Measurements from ENCODE around the gene CYP4F11.
"Not testable (repeated sequence)": the region's sequence is repeated elsewhere in the genome, so short reads cannot be mapped to it uniquely, and the experiment has no call there.

Gene CYP4F11, protein sequence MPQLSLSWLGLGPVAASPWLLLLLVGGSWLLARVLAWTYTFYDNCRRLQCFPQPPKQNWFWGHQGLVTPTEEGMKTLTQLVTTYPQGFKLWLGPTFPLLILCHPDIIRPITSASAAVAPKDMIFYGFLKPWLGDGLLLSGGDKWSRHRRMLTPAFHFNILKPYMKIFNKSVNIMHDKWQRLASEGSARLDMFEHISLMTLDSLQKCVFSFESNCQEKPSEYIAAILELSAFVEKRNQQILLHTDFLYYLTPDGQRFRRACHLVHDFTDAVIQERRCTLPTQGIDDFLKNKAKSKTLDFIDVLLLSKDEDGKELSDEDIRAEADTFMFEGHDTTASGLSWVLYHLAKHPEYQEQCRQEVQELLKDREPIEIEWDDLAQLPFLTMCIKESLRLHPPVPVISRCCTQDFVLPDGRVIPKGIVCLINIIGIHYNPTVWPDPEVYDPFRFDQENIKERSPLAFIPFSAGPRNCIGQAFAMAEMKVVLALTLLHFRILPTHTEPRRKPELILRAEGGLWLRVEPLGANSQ

DNA sequence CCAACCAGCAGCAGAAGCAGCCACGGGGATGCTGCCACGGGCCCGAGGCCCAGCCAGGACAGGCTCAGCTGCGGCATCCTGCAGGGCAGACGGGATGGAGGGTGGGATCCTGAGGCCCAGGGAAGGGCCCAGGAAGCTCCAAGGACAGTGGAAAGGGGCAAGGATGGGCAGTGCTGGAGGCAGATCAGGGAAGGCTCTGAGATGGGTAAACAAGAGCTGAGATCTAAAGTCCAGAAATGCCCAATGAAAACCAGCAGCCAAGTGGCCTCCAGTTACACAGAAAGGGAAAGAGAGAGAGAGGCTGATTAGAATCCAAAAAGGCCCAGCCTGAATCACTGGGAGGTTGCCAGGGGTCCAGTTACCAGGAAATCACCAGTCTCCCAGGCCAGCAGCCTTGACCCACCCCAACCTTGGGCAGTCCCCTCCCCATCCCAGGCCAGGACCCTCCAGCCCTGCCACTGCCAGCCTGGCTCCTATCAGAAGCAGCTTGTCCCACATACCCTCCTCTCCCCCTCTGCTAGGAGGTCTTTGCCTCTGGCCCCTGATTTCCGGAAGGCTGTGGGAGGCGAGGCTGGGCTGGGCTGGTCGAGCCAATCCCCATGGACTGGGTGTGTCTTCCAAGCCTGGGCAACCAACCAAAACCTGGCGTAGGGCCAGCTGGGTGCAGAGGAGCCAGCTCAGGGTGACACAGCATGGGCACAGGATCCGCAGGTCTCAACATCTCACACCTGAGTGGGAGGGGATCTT is at the start of gene CYP4F11:
Gene CYP4F11 (minus strand): TSS at position 198 of the 747 bp plus-strand sequence. CDS start 121 bp downstream, at position 77.
- DNase-seq = peak; percentile 14

DNA sequence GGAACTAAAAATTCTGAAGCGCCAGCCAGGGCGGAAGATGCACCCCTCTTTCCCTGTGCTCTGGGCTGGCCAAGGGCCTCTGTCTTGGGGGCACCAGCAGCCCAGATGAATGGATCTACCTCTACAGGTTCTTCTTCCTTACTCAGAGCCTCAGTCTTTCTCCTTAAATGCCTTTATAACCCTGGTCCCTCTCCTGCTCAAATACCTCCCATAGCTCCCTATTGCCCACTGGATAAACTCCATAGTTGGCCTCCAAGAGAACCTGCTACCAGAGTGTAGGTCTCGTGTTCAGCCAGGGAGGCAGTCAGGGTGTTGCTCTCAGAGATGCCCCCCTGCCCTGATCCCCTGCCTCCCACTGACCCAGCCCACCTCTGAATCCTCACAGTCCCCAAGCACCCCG is 45.0 kb upstream of the CYP4F11 start:
- DNase-seq = no peak

DNA sequence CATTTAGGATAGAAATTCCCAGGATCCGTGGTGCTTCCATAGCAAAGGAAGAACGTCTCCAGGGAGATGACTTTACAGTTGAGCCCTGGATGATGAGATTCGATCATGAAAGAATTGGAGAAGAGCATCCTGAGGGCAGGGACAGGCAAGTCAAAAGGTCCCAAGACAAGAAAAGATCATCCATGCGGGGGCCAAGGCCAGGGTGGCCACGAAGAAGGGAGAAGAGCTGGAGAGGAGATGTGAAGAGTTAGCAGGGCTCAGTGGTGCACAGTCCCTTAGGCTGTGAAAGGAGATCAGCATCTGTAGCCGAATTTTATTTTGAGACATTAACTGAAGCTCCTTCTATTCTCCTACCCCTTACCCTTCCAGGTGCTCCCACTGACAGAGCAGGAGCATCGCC is 43.4 kb upstream of the CYP4F11 start:
- DNase-seq = no peak

DNA sequence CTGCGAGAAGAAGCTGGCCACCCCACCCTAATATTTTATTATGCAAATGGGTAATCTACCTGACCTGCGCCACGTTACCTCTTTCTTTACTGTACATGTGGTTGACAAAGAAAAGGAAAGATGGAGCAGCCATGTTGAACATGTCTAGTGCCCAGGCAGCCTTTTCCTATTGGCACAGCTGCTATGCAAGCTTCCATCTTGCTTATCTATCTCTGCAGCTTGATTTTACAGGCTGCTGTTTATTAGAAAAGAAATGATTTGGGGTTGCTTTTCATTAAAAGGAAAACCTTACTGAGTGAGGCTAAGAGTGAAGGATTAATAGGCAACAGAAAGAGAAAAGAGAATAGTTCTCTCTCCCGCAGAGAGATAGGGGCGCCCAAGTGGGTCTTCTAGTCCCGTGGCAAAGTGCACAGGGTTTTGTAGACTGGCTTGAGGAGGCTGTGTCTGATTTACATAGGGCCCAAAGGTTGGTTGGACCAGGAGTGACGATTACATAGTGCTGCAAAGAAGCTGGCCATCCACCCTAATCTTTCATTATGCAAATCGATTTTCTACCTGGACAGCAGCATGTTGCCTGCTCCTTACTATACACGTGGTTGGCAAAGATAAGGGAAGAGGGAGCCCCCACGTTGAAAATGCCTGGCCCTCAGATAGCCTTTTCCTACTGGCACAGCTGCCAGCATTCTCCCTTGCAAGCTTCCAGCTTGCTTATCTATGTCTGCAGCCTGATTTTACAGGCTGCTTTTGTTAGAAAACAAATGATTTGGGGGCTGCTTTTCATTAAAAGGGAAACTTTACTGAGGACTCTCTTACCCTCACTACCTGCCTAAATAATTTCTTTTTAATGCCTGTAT is 42.7 kb upstream of the CYP4F11 start:
- DNase-seq = no peak

DNA sequence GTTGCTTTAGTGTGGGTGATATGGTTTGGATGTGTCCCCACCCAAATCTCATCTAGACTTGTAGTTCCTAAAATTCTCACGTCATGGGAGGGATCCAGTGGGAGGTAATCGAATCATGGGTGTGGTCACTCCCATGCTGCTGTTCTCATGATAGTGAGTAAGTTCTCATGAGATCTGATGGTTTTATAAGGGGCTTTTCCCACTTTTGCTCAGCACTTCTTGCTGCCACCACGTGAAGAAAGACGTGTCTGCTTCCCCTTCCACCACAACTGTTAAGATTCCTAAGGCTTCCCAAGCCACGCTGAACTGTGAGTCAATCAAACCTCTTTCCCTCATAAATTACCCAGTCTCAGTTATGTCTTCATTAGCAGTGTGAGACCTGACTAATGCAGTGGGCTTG is 40.5 kb upstream of the CYP4F11 start:
- no peak for DNase-seq

DNA sequence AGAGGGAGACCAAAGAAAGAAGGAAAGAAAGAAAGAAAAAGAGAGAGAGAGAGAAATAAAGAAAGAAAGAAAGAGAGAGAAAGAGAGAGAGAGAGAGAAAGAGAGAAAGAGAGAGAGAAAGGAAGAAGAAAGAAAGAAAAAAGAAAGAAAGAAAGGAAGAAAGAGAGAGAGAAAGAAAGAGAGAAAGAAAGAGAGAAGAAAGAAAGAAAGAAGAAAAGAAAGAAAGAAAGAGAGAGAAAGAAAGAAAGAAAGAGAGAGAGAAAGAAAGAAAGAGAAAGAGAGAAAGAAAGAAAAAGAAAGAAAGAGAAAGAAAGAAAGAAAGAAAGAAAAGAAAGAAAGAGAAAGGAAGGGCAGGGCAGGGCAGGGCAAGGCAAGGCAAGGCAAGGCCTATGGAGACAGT is 37.7 kb upstream of the CYP4F11 start:
- not testable (repeated sequence) for DNase-seq

DNA sequence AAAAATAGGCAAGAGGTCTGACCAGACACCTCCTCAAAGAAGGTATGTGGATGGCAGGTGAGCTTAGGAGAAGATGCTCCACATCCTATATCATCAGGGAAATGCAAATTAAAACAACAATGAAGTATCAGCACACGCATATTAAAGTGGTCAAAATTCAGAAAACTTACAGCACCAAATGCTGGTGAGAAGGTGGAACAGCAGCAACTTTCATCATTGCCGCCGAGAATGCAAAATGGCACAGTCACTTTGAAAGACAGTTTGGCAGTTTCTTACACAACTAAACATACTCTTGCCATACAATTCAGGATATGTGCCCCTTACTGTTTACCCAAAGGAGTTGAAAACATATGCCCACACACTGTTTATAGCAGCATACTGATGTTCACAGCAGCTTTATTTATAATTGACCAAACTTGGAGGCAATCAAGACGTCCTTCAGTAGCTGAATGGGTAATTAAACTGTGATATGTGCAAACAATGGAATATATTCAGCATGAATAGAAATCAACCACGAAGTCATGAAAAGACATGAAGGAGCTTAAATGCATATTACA is 37.0 kb upstream of the CYP4F11 start:
- DNase-seq = no peak

DNA sequence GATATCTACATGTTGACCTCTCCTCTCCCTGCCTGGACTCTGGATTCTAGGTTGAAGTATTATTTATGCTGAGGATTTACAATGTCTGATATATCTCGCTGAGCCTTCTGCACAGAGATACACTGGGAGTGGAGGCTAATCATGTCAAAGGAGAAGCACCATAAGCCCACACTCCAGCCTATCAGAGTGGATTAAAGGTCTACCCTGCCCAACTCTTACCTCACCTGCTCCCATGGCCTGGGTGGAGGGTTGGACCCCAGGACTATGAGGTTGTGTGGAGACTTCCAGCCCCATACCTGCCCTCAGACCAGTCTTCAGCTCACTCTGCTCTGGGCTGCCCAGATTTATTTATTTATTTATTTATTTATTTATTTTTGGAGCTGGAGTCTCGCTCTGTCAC is 29.9 kb upstream of the CYP4F11 start:
- no peak for DNase-seq

DNA sequence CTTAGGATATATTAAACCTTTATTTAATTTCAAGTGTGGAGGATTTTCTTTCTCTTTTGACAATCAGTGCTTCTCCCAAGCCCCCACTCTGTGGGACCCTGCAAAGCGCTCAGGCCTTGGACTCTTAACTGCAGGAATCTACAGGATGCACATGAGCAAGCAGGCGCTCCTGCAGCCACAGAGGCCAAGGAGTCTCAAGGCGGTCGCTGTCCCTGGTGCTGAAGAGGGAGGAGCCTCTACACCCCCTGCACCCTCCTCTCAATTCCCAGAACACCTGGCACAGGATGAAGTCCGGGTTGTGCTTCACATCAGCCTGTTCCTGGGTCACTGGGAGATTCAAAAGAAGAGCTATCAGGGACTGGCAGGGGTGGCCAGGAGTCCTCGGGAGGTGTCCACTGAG is 28.0 kb upstream of the CYP4F11 start:
- no peak for DNase-seq

DNA sequence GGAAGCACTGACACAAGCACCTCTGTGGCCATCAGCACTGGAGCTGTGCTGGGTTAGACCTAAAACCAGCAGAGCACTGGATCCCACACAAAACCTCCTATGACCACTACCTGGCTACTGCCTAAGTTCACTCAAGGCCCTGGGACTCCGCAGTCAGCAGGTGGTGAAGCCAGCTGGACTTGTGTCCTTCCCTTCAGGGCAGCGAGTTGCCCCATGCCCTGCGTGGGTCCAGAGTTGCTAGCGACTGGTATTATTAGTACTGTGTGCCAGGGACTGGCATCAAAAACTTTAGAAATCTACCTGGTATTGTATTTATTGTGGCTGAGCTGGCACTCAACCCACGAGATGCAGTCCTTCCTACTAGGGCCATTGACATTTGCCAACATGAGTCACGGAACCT is 20.5 kb upstream of the CYP4F11 start:
- DNase-seq = no peak

DNA sequence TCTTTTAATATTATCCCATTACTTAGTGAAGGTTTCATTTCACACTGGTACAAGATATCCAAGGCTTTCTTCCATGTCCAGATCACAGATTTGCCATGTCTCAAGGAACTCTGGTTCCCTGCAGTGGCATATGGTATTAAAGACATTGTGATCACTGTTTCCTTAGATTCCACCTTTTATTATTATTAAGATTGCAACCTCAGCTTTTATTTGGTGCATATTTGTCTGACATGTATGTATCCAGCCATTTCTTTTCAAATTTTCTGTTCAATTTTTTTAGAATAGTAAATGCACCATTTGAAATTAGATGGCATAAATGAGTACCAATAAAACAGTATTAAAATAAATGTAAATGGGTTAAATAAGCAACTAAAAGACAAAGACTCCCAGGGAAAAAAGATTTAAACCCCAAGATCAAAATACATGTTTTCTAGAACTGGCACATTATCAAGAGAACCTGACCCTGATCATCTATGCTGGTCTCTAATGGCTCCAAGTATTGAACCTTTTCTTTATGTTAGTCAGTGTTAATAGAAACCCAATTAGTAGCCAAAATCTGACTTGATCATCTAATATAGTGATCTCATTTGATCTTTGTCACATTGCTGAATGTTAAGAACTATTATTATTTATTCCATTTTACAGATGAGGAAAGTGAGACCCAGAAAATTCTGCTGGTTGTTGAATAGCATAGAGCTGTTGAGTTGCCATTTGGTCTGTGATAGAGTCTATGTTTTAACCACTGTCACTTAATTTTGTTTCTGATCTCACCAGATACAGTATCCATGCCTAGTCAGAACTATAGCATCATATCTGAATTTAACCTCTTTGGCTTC is 14.1 kb upstream of the CYP4F11 start, which contains the start of gene OR10H4:
Gene OR10H4 (plus strand): TSS at position 786 of the 836 bp plus-strand sequence. CDS start 0 bp downstream, at position 786.
- no peak for DNase-seq

DNA sequence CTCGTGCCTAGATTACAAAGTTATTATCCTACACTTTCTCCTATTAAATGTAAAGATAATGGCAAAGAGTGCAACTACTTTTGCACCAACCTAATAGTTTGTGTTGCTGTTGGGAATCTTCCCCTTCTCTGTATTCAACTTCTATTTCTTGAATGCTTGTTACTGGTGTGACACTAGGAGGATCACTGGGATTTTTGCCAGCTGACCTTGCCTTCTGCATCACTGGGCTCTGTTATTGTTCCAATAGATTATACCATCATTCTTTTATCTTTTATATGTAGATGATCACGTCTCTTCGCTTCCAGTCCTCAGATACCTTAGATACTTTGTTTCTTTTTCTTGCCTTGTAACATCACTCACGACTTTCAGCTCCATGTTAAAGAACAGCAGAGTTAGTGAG is 11.0 kb upstream of the CYP4F11 start:
- DNase-seq = no peak

DNA sequence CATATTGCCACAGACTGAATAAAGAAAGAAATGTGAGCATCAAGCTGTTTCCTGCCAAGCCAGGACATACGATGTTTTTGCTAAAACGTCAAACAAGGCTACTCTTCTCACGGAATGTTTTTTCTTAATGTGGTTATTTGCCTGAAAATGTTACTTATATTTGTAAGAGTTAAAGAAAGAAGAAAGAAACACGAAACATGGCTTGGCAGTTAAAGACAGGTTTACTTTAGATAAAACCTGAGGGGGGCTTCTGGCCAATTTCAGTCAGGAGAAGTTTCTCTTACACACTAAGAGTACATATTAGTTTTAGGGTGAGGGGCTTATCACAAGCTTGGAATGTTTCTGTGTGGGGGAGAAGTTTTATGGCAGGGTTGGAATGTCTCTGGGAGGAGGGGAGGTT is 10.1 kb upstream of the CYP4F11 start:
- no peak for DNase-seq

DNA sequence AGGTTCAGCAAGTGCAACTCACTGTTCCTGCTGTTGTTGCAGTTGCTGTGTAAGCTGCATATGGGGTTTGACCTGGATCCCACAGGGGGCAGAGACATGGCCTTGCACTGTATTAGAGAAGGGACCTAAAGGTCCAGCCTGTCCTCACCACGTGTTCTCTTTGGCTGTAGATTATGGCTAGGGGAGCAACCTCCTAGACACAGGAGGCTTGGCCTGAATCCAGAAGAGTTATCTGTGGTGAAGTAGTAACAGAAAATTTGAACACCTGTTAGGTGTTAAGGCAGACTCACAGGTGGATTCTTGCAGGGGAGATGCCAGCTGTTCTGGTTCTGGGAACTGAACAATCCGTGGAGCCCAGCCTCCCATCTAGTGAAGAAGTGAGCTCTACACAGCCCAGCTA is 3.4 kb upstream of the CYP4F11 start:
- no peak for DNase-seq

DNA sequence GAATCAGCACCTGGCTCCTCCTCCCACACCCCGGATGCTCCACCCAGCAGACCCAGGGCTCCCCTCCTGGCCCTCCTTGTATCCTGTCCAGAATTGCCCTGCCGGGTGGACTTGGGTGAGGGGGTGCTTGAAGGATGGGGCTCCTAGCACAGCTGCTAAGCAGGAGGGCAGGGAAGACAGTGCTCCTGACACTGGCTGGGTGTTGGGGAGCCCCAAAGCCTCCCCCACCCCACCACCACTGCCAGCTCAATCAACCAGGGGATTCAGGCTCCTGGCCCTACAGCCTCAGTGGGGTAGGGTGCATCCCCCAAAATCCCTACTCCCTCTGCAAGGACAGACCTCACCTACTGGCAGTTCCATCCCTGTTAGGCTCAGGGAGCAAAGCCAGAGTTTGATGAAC is 2.6 kb upstream of the CYP4F11 start:
- no peak for DNase-seq

DNA sequence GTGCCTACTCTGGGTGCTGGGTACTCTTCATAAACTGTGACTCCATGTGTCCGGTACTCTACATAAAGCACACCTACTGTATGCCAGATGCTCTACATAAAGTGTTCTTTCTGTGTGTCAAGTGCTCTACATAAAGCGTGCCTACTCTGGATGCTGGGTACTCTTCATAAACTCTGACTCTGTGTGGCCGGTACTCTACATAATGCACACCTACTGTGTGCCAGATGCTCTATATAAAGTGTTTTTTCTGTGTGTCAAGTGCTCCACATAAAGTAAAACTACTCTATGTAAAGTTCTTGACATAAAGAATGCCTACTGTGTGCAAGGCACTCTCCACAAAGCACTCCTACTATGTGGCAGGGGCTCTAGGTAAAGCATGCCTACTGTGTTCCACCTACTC is 1.8 kb upstream of the CYP4F11 start:
- no peak for DNase-seq

DNA sequence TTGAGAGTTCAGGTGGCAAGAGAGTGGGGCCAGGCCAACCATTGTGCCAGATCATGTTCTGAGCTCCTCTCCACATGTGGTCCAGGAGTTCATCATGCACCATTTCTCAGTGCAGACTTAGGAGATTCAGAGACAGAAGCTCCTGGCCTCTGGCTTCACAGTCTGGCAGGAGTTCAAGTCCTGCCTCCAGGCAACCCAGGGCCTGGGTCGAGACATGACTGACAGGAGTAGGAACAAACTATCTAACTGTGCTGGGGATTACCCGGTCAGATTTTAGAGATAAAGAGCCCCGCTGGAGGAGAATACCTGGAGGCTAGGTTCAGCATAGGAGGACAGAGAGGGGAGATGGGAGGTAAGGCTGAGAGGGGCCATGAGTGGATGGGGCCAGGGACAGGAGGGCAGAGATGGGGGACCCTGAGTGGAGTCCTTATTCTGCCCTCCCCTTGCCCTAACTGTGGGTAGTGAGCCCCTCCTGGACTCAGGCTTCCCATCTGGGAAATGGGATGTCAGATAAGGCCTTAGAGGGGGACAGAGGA is 906 bp upstream of the CYP4F11 start:
- no peak for DNase-seq

DNA sequence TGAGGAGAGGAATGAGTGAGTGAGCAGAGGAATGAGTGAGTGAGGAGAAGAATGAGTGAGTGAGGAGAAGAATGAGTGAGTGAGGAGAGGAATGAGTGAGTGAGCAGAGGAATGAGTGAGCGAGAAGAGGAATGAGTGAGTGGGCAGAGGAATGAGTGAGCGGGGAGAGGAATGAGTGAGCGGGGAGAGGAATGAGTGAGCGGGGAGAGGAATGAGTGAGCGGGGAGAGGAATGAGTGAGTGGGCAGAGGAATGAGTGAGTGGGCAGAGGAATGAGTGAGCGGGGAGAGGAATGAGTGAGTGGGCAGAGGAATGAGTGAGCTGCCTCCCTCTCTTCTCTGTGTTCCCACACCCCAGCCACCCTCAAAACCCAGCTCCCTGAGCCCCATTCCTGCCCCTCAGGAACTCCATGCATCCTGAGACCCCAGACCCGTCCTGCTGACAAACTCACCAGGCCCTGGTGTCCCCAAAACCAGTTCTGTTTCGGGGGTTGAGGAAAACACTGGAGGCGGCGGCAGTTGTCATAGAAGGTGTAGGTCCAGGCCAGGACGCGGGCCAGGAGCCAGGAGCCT is 483 bp downstream of the CYP4F11 start:
- DNase-seq = not testable (repeated sequence)

DNA sequence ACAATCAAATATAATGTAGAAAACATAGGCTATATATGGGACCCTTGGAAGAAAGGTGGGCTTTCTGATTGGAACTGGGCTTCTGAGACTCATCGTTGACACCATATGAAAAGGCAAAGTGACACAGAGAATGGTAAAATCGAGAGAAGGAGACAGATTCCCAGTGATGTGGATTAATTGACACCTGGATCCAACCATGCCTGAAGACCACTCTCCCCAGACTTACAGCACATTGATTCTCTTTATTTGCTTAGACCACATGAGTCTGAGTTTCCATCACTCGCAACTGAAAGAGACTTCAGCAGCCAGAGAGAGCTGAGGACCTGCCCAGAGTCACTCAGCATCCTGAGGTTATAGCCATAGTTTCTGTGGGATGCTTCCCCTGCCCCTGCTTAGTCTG is 6.0 kb downstream of the CYP4F11 start:
- no peak for DNase-seq

DNA sequence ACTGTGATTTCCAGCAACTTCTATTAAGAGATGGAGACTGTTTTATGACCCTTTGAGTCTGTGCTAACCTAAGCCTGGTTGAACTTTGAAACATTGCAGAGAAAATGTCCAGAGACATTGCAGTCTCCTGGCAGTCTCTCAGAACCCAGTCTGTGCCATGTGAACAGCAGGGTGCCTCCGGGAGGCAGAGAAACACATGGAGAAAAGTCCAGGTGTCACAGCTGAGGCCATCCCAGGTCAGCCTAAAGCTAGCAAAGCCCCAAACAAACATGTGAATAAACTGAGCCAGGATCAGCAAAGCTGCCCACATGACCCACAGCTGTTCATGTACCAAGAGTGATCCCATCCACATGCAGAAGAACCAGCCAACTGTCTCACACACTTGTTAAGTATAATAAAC is 7.8 kb downstream of the CYP4F11 start:
- no peak for DNase-seq

DNA sequence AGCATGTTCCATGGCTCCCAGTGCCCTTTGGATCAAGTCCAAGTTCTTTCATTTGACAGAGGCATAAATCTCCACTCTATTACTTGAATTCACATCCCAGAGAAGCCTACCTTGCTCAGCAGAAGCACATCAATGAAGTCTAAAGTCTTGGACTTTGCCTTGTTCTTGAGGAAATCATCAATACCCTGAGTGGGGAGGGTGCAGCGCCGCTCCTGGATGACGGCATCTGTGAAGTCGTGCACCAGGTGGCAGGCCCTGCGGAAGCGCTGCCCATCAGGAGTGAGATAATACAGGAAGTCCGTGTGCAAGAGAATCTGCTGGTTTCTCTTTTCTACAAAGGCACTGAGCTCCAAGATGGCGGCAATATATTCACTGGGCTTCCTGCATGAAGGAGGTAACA is 10.6 kb downstream of the CYP4F11 start:
- DNase-seq = no peak
